K562 (cell line): ENCODE results near the gene NOL8. TPM values are rescaled to one million over a fixed set of nuclear protein-coding genes. Genes with fewer than 3 reads are reported as not detected.

ENCODE experiments used
- ATAC-seq: fragments of 200-7000 bp; cut with Tn5 transposase; 3 replicates; pipeline ENCODE4 v1.9.1; 2020; ENCODE audit warnings: moderate library complexity
- BruUV-seq: library from RNA; stranded (reverse); fragments of 400-500 nt; replicated peaks from 2 replicates; lab custom pipeline; 2021; lab: Mats Ljungman, UMichigan
- CTCF ChIA-PET: fragments of 300-600 bp; formaldehyde crosslinking; extraction: SDS; loops from one replicate; lab custom pipeline; 2021; ENCODE audit warnings: low intra/inter-chr PET ratio; lab: Yijun Ruan, JAX
- POLR2A ChIA-PET: fragments of 300-600, 350-650 bp; sonication (Branson Sonifier 250); formaldehyde crosslinking; extraction: SDS; loops from one replicate; lab custom pipeline; 2021; ENCODE audit warnings: antibody characterized with exemption, inconsistent platforms; lab: Yijun Ruan, JAX
- DNase-seq, 4 experiments: peaks; one replicate each; pipeline versions ENCODE4 v3.0.0 to v3.0.0-alpha.2; 2011 to 2018; ENCODE audit warnings: low spot score in 3 of 4, mixed read lengths in 3 of 4; ENCODE audit errors: extremely low read depth in 1 of 4
- FAIRE-seq: peaks from 2 replicates; lab custom pipeline; 2011; peaks lifted over from hg19 to GRCh38; lab: Jason Lieb, UNC
- H2AFZ ChIP-seq: 2 replicates; pipeline ENCODE4 v1.6.0; 2011; ENCODE audit warnings: low read depth, low read length, control low read depth, inconsistent platforms
- H3K27ac ChIP-seq: fragments of 200-600 bp; 3 replicates; pipeline ENCODE4 v1.8.0; 2011; ENCODE audit warnings: low read depth, mild to moderate bottlenecking, control low read depth, inconsistent platforms, low read length, moderate library complexity, mixed read lengths; ENCODE audit errors: extremely low read depth
- H3K27me3 ChIP-seq, 2 experiments: fragments of 300-600 bp in 1 of 2; 2 replicates in 1 of 2; 3 replicates in 1 of 2; pipeline versions ENCODE4 v1.6.0 to v1.8.0; 2011; ENCODE audit warnings: inconsistent platforms in 2 of 2, low read length in 2 of 2, mild to moderate bottlenecking in 1 of 2, mixed read lengths in 1 of 2, moderate library complexity in 1 of 2; ENCODE audit not compliant: control insufficient read depth in 2 of 2, insufficient read depth in 2 of 2
- H3K36me3 ChIP-seq: fragments of 300-600 bp; 3 replicates; pipeline ENCODE4 v1.8.0; 2011; ENCODE audit warnings: mild to moderate bottlenecking, low read length, inconsistent platforms; ENCODE audit not compliant: control insufficient read depth, insufficient read depth
- H3K4me1 ChIP-seq, 2 experiments: fragments of 200-600 bp in 1 of 2; replicated peaks in 1 of 2; 2 replicates in 1 of 2; 3 replicates in 1 of 2; pipeline versions ENCODE4 v1.5.1 to v1.8.0; 2011; ENCODE audit warnings: inconsistent platforms in 2 of 2, low read length in 2 of 2, mild to moderate bottlenecking in 1 of 2, mixed read lengths in 1 of 2, moderate library complexity in 1 of 2; ENCODE audit not compliant: control insufficient read depth in 2 of 2, insufficient read depth in 2 of 2
- H3K4me2 ChIP-seq: 2 replicates; pipeline ENCODE4 v1.6.1; 2011; ENCODE audit warnings: low read length, control low read depth, inconsistent platforms, mixed read lengths; ENCODE audit not compliant: insufficient read depth
- H3K4me3 ChIP-seq: fragments of 200-600 bp; sonication (generic), shearing (Covaris generic); 2 replicates; pipeline ENCODE4 v1.5.1; 2016; ENCODE audit warnings: control low read depth, inconsistent platforms
- H3K79me2 ChIP-seq: fragments of 200-600 bp; 3 replicates; pipeline ENCODE4 v1.8.0; 2011; ENCODE audit warnings: low read length, inconsistent platforms; ENCODE audit not compliant: control insufficient read depth, insufficient read depth
- H3K9ac ChIP-seq, 2 experiments: 2 replicates each; pipeline versions ENCODE4 v1.6.0 to v1.6.1; 2011; ENCODE audit warnings: low read depth in 2 of 2, low read length in 2 of 2, control low read depth in 1 of 2, inconsistent platforms in 1 of 2, mild to moderate bottlenecking in 1 of 2, mixed read lengths in 1 of 2; ENCODE audit not compliant: insufficient read depth in 1 of 2
- H3K9me1 ChIP-seq: one replicate; pipeline ENCODE4 v1.6.0; 2011; ENCODE audit warnings: inconsistent platforms, mild to moderate bottlenecking, low read length, moderate library complexity; ENCODE audit not compliant: control insufficient read depth, insufficient read depth
- H3K9me3 ChIP-seq: replicated peaks from 2 replicates; pipeline ENCODE4 v1.5.1; 2011; ENCODE audit warnings: low read depth, low read length, inconsistent platforms; ENCODE audit not compliant: control insufficient read depth, insufficient read depth
- H4K20me1 ChIP-seq: replicated peaks from 2 replicates; pipeline ENCODE4 v1.6.1; 2011; ENCODE audit warnings: low read length, inconsistent platforms, mixed read lengths; ENCODE audit not compliant: control insufficient read depth, insufficient read depth
- CHD2 ChIP-seq: IDR thresholded peaks from 2 replicates; pipeline ENCODE4 v1.6.1; 2011; ENCODE audit warnings: low read depth, low read length
- CHD4 ChIP-seq: fragments of 200-600 bp; sonication (generic); IDR thresholded peaks from 3 replicates; pipeline ENCODE4 v1.6.1; 2012; ENCODE audit warnings: low read depth, mild to moderate bottlenecking, mixed read lengths, low read length, inconsistent platforms; ENCODE audit not compliant: insufficient read depth, insufficient replicate concordance, poor library complexity, severe bottlenecking
- HOXB6 ChIP-seq: fragments of 250-450 bp; sonication (Bioruptor Pico); IDR thresholded peaks from 2 replicates; pipeline ENCODE4 v1.5.1; 2022; ENCODE audit warnings: mild to moderate bottlenecking, borderline replicate concordance
- KHSRP ChIP-seq: fragments of 450-650 bp; IDR thresholded peaks from 2 replicates; pipeline ENCODE4 v1.6.1; 2017
- NR1H2 ChIP-seq: sonication (generic); formaldehyde crosslinking; IDR thresholded peaks from 2 replicates; pipeline ENCODE4 v1.4.0; 2020; ENCODE audit warnings: mild to moderate bottlenecking, missing genetic modification reagents
- SMC3 ChIP-seq: conservative IDR thresholded peaks from 2 replicates; pipeline ENCODE4 v1.6.1; 2011; ENCODE audit warnings: low read depth, low read length, improper control_type of control experiment; ENCODE audit not compliant: insufficient read depth
- ZNF165 ChIP-seq: fragments of 250-450 bp; sonication (Bioruptor Pico); IDR thresholded peaks from 2 replicates; pipeline ENCODE4 v1.4.0; 2020; ENCODE audit warnings: borderline replicate concordance
- ZNF197 ChIP-seq: fragments of 200-800 bp; sonication (Bioruptor generic); IDR thresholded peaks from 2 replicates; pipeline ENCODE4 v1.6.1; 2016; ENCODE audit warnings: low read depth, missing genetic modification characterization, missing compliant biosample characterization
- ZNF354B ChIP-seq: fragments of 250-450 bp; sonication (Bioruptor Pico); IDR thresholded peaks from 2 replicates; pipeline ENCODE4 v1.4.0; 2020
- ZNF436 ChIP-seq: fragments of 250-450, 450-650 bp; sonication (Bioruptor Pico); formaldehyde crosslinking; IDR thresholded peaks from 2 replicates; pipeline ENCODE4 v1.7.0; 2020; ENCODE audit warnings: mild to moderate bottlenecking
- ZNF79 ChIP-seq: fragments of 250-450 bp; sonication (Bioruptor Pico); IDR thresholded peaks from 2 replicates; pipeline ENCODE4 v1.4.0; 2020; ENCODE audit warnings: low read depth, mild to moderate bottlenecking, moderate library complexity
- WGBS: fragments of 100-300 bp; shearing (Covaris generic); methylation state at CpG from one replicate; pipeline ENCODE4 v1.1.6; 2016; ENCODE audit warnings: low coverage, mixed read lengths; ENCODE audit not compliant: insufficient coverage; ENCODE audit errors: missing lambda C conversion rate; 5-methylcytosine and 5-hydroxymethylcytosine counted together
- in situ Hi-C: fragments of 300-500 bp; cut with MboI; formaldehyde crosslinking; loops from 4 replicates; pipeline ENCODE4 v1.15.0; 2018; ENCODE audit warnings: inconsistent platforms, mixed read lengths
- intact Hi-C: fragments of 100-400 bp; cut with micrococcal nuclease; formaldehyde crosslinking; loops from 2 replicates; pipeline ENCODE4 v1.14.2; 2022
- polyA plus RNA-seq, 8 experiments: library from polyadenylated mRNA; depleted of rRNA in 4 of 8; stranded (reverse) in 5 of 8; unstranded in 3 of 8; fragments of >200 nt; fragmentation: Nextera tagmentation in 2 of 8; fragmentation: Illumina TruSeq in 1 of 8; extraction: Ambion mirVana in 2 of 8; extraction: Trizol in 1 of 8; gene quantifications; 2 replicates each; pipeline versions ENCODE4 v1.2.1 to v1.2.3, GENCODE V29; 2011 to 2014; ENCODE audit warnings: inconsistent platforms in 1 of 8, missing spikeins in 1 of 8
- total RNA-seq, 7 experiments: library from RNA; depleted of rRNA in 6 of 7; stranded (reverse); fragments of >200 nt in 6 of 7; fragmentation: Illumina TruSeq in 2 of 7; extraction: Trizol in 2 of 7; gene quantifications; 2 replicates each; pipeline versions ENCODE4 v1.2.1 to v1.2.3, GENCODE V29; 2011 to 2021; ENCODE audit warnings: low replicate concordance in 1 of 7
- TF ChIP-seq, protein P1 (sequence below): fragments of 250-450 bp; sonication (Bioruptor Pico); IDR thresholded peaks from 2 replicates; pipeline ENCODE4 v1.8.0; 2022; ENCODE audit warnings: inconsistent platforms
- TF ChIP-seq, protein P2 (sequence below): fragments of 200-800 bp; sonication (Bioruptor generic); IDR thresholded peaks from 2 replicates; pipeline ENCODE4 v1.6.1; 2017; ENCODE audit warnings: missing genetic modification characterization, missing compliant biosample characterization
- TF ChIP-seq, protein P3 (sequence below): IDR thresholded peaks from 3 replicates; pipeline ENCODE4 v1.6.1; 2011; ENCODE audit warnings: borderline replicate concordance, mild to moderate bottlenecking, moderate library complexity; ENCODE audit not compliant: insufficient read length; ENCODE audit errors: extremely low read depth

NOL8 gene
- total and polyA plus RNA-seq, 9 of the 15 experiments (the other 6 are each of a cell fraction or from before 2014, with no cell fraction given): 51.3 to 91.5 (median 58.7) TPM

DNA sequence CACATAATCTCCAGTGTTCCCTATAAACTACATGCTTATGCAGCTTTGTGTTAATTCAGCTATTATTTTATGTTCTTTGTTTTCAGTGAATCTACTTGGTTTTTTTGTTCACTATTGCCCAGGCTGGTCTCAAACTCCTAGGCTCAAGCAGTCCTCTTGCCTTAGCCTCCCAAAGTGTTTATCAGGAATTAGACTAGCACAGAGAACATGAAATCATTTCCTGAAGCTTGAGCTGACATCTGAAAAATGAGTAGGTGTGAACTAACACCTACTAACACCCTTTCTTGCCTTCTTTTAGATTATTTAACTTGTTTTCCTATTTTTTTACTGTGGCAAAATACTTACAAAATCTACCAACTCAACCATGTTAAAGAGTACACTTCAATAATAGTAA is 25.6 kb upstream of the NOL8 start (continued):
- no peak for TF ChIP-seq ZNF165 (CRISPR knock-in tag)
- TF ChIP-seq ZNF436 (CRISPR knock-in tag): no peak
- TF ChIP-seq, protein P1, sequence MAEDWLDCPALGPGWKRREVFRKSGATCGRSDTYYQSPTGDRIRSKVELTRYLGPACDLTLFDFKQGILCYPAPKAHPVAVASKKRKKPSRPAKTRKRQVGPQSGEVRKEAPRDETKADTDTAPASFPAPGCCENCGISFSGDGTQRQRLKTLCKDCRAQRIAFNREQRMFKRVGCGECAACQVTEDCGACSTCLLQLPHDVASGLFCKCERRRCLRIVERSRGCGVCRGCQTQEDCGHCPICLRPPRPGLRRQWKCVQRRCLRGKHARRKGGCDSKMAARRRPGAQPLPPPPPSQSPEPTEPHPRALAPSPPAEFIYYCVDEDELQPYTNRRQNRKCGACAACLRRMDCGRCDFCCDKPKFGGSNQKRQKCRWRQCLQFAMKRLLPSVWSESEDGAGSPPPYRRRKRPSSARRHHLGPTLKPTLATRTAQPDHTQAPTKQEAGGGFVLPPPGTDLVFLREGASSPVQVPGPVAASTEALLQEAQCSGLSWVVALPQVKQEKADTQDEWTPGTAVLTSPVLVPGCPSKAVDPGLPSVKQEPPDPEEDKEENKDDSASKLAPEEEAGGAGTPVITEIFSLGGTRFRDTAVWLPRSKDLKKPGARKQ (CRISPR knock-in tag): no peak
- TF ChIP-seq CHD4: no peak

DNA sequence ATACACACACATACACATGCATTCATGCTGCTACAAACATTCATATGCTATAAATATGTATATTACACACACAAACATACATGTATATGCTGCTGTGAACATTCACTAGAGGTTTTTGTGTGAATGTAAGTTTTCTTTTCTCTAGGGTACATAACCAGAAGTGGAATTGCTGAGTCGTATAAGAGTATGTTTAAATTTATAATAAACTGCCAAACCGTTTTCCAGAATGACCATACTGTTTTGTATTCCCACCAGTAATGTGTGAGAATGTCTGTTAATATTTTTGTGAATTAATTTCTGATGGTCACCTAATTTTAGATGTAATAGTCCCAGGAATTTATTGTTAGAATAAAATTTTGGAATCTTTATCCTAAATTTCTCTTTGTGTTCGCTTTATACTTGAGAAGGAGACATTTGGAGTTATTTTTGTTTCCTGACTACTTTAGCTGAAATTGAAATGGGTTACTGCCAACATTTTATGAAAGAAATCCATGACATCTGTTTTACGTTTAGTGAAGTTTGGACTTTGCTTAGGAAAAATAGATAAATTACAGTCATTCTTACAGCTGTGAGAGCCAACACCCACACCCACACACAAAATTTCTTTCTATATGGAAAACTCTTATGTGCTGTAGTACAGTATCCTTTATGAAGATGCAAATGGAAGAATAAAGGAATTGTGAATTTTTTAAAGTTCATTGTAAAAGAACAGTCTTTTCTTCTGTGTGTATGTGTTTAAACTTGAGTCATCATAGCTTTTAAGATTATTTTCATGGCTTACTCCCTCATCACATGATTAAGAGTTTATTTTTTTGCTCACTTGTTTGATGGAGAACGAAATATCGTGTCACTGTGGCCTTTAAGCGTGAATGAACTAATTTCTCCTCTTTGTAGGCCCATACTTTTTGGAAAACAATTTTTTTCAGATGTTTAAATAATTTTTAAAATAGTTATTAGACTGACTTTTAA is 24.9 kb upstream of the NOL8 start:
- intact Hi-C loops (loop anchor here (10.0 kb wide), 1 partner anchor 85 kb away; no protein-coding TSS in a partner anchor), in situ Hi-C loops (no loop called here)
- DNase-seq (no peak), FAIRE-seq (no peak), ATAC-seq (no peak)
- Histone ChIP-seq H3K27me3 (no peaks in the 10 kb centered on the region), H4K20me1 (no peaks in the 10 kb centered on the region), H2AFZ (no peak overlapping the region), H3K36me3 (peaks cover 13% of the 10 kb centered on the region; the same call in 2 of the 3 replicates), H3K27ac (no peak overlapping the region), H3K9me1 (no peaks in the 10 kb centered on the region), H3K9me3 (peaks cover 3% of the 10 kb centered on the region), H3K4me3 (no peak overlapping the region), H3K79me2 (no peaks in the 10 kb centered on the region), H3K4me2 (no peak overlapping the region), H3K9ac (no peak overlapping the region), H3K4me1 (no peaks in the 10 kb centered on the region)
- WGBS: 67% methylated on average over 7 of the region's 7 CpGs
- BruUV-seq: no TSS peak
- CTCF ChIA-PET: no interaction called here
- POLR2A ChIA-PET: no interaction called here
- TF ChIP-seq, protein P2, sequence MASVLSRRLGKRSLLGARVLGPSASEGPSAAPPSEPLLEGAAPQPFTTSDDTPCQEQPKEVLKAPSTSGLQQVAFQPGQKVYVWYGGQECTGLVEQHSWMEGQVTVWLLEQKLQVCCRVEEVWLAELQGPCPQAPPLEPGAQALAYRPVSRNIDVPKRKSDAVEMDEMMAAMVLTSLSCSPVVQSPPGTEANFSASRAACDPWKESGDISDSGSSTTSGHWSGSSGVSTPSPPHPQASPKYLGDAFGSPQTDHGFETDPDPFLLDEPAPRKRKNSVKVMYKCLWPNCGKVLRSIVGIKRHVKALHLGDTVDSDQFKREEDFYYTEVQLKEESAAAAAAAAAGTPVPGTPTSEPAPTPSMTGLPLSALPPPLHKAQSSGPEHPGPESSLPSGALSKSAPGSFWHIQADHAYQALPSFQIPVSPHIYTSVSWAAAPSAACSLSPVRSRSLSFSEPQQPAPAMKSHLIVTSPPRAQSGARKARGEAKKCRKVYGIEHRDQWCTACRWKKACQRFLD (CRISPR knock-in tag): no peak
- TF ChIP-seq ZNF79 (CRISPR knock-in tag) (no peak), HOXB6 (CRISPR knock-in tag) (no peak), SMC3 (no peak), CHD2 (no peak), ZNF354B (CRISPR knock-in tag) (no peak), NR1H2 (CRISPR knock-in tag) (no peak), KHSRP (no peak), ZNF197 (no peak)
- TF ChIP-seq, protein P3, sequence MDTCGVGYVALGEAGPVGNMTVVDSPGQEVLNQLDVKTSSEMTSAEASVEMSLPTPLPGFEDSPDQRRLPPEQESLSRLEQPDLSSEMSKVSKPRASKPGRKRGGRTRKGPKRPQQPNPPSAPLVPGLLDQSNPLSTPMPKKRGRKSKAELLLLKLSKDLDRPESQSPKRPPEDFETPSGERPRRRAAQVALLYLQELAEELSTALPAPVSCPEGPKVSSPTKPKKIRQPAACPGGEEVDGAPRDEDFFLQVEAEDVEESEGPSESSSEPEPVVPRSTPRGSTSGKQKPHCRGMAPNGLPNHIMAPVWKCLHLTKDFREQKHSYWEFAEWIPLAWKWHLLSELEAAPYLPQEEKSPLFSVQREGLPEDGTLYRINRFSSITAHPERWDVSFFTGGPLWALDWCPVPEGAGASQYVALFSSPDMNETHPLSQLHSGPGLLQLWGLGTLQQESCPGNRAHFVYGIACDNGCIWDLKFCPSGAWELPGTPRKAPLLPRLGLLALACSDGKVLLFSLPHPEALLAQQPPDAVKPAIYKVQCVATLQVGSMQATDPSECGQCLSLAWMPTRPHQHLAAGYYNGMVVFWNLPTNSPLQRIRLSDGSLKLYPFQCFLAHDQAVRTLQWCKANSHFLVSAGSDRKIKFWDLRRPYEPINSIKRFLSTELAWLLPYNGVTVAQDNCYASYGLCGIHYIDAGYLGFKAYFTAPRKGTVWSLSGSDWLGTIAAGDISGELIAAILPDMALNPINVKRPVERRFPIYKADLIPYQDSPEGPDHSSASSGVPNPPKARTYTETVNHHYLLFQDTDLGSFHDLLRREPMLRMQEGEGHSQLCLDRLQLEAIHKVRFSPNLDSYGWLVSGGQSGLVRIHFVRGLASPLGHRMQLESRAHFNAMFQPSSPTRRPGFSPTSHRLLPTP: no peak
